Endothelial cell of umbilical vein (primary cell): ENCODE measurements around the gene SLC7A10. TPM values are rescaled to one million over a fixed set of nuclear protein-coding genes. Genes with fewer than 3 reads are reported as not detected.

Experiments used
- BruUV-seq: library from RNA; stranded (reverse); fragments of 400-500 nt; replicated peaks from 2 replicates; lab custom pipeline; 2021; lab: Mats Ljungman, UMichigan
- CTCF ChIA-PET: fragments of 300-600, 350-600 bp; sonication (Branson Sonifier 250); formaldehyde crosslinking; loops from one replicate; lab custom pipeline; 2021; ENCODE audit warnings: antibody characterized with exemption, inconsistent platforms; lab: Charles Lee
- POLR2A ChIA-PET: fragments of 300-600, 350-600 bp; sonication (Branson Sonifier 250); formaldehyde crosslinking; loops from one replicate; lab custom pipeline; 2021; ENCODE audit warnings: antibody characterized with exemption, inconsistent platforms; lab: Charles Lee
- DNase-seq: peaks from one replicate; pipeline ENCODE4 v3.0.0-alpha.2; 2011; ENCODE audit warnings: low read depth, low spot score
- FAIRE-seq: peaks from 2 replicates; lab custom pipeline; 2011; peaks lifted over from hg19 to GRCh38; lab: Jason Lieb, UNC
- H2AFZ ChIP-seq: 2 replicates; pipeline ENCODE4 v1.6.0; 2012; ENCODE audit warnings: low read depth, low read length, control low read depth, inconsistent platforms
- H3K27ac ChIP-seq: 2 replicates; pipeline ENCODE4 v1.5.1; 2011; ENCODE audit warnings: low read depth, mild to moderate bottlenecking, control low read depth, low read length, moderate library complexity; ENCODE audit not compliant: insufficient read depth
- H3K27me3 ChIP-seq, 2 experiments: 2 replicates each; pipeline versions ENCODE4 v1.6.0 to v1.6.1; 2011; ENCODE audit warnings: low read length in 2 of 2, mixed read lengths in 1 of 2; ENCODE audit not compliant: control insufficient read depth in 2 of 2, insufficient read depth in 2 of 2
- H3K36me3 ChIP-seq, 2 experiments: 2 replicates in 1 of 2; 3 replicates in 1 of 2; pipeline ENCODE4 v1.5.1; 2011; ENCODE audit warnings: low read length in 2 of 2, mild to moderate bottlenecking in 1 of 2, moderate library complexity in 1 of 2; ENCODE audit not compliant: control insufficient read depth in 2 of 2, insufficient read depth in 2 of 2; ENCODE audit errors: extremely low read depth in 1 of 2
- H3K4me1 ChIP-seq: 3 replicates; pipeline ENCODE4 v1.5.1; 2011; ENCODE audit warnings: mild to moderate bottlenecking, low read length; ENCODE audit not compliant: control insufficient read depth, insufficient read depth; ENCODE audit errors: extremely low read depth
- H3K4me2 ChIP-seq: 2 replicates; pipeline ENCODE4 v1.6.1; 2011; ENCODE audit warnings: low read length, control low read depth, mixed read lengths; ENCODE audit not compliant: insufficient read depth
- H3K4me3 ChIP-seq, 3 experiments: fragments of 200-600 bp in 1 of 3; sonication (generic), shearing (Covaris generic) in 1 of 3; replicated peaks in 1 of 3; 2 replicates each; pipeline ENCODE4 v1.5.1; 2011 to 2016; ENCODE audit warnings: control low read depth in 3 of 3, low read length in 3 of 3, mild to moderate bottlenecking in 2 of 3, inconsistent platforms in 1 of 3, low read depth in 1 of 3, moderate library complexity in 1 of 3; ENCODE audit not compliant: insufficient read depth in 1 of 3
- H3K79me2 ChIP-seq: 2 replicates; pipeline ENCODE4 v1.6.0; 2012; ENCODE audit warnings: low read length, inconsistent platforms; ENCODE audit not compliant: control insufficient read depth, insufficient read depth
- H3K9ac ChIP-seq: replicated peaks from 2 replicates; pipeline ENCODE3; 2011; ENCODE audit warnings: low read length, control low read depth; ENCODE audit not compliant: insufficient read depth; ENCODE audit errors: extremely low read depth
- H3K9me1 ChIP-seq: replicated peaks from 3 replicates; pipeline ENCODE4 v1.6.0; 2011; ENCODE audit warnings: mild to moderate bottlenecking, low read length; ENCODE audit not compliant: control insufficient read depth, insufficient read depth; ENCODE audit errors: extremely low read depth
- H3K9me3 ChIP-seq: replicated peaks from 2 replicates; pipeline ENCODE4 v1.5.1; 2012; ENCODE audit warnings: low read length, inconsistent platforms; ENCODE audit not compliant: control insufficient read depth, insufficient read depth
- H4K20me1 ChIP-seq: replicated peaks from 2 replicates; pipeline ENCODE3; 2011; ENCODE audit warnings: mild to moderate bottlenecking, low read length; ENCODE audit not compliant: control insufficient read depth, insufficient read depth; ENCODE audit errors: extremely low read depth
- JUN ChIP-seq: IDR thresholded peaks from 2 replicates; pipeline ENCODE4 v1.6.1; 2011; ENCODE audit warnings: borderline replicate concordance, low read depth; ENCODE audit not compliant: insufficient read length, insufficient read depth
- MYC ChIP-seq: IDR thresholded peaks from one replicate; pipeline ENCODE4 v1.6.1; 2011; ENCODE audit warnings: mild to moderate bottlenecking, low read depth, low read length
- POLR2A ChIP-seq: IDR thresholded peaks from 2 replicates; pipeline ENCODE4 v1.6.1; 2012; ENCODE audit warnings: low read depth, mild to moderate bottlenecking, control low read depth, low read length
- dilution Hi-C: fragments of 300-500 bp; cut with MboI; formaldehyde crosslinking; loops from one replicate; pipeline ENCODE4 v1.15.0; 2019; ENCODE audit warnings: low sequenced_read_pairs; ENCODE audit not compliant: extremely low pct_ligation_motif_present
- intact Hi-C: fragments of 100-400 bp; cut with micrococcal nuclease; formaldehyde crosslinking; loops from one replicate; pipeline ENCODE4 v1.10.0; 2022
- polyA plus RNA-seq, 4 experiments: library from polyadenylated mRNA; depleted of rRNA in 3 of 4; stranded (reverse) in 3 of 4; unstranded in 1 of 4; fragments of >200 nt; gene quantifications; 2 replicates each; pipeline versions ENCODE4 v1.2.1 to v1.2.3, GENCODE V29; 2011 to 2012; ENCODE audit warnings: missing spikeins in 1 of 4
- total RNA-seq: library from RNA; stranded (reverse); gene quantifications from 2 replicates; pipeline ENCODE4 v1.2.3, GENCODE V29; 2021
- TF ChIP-seq, protein P1 (sequence below): IDR thresholded peaks from 2 replicates; pipeline ENCODE4 v1.6.1; 2011; ENCODE audit not compliant: insufficient read depth, insufficient read length
- TF ChIP-seq, protein P2 (sequence below), 2 donors: IDR thresholded peaks; 1 replicate in 1 of 2; 2 replicates in 1 of 2; pipeline ENCODE4 v1.5.1; 2011; ENCODE audit warnings: low read length in 2 of 2, mild to moderate bottlenecking in 2 of 2, moderate library complexity in 2 of 2, control low read depth in 1 of 2, inconsistent platforms in 1 of 2, low read depth in 1 of 2; ENCODE audit not compliant: insufficient read depth in 1 of 2; ENCODE audit errors: extremely low read depth in 1 of 2

SLC7A10 gene
- total and polyA plus RNA-seq, 2 donors (not counting 3 experiments of a cell fraction or from before 2014, with no cell fraction given) = not detected

DNA sequence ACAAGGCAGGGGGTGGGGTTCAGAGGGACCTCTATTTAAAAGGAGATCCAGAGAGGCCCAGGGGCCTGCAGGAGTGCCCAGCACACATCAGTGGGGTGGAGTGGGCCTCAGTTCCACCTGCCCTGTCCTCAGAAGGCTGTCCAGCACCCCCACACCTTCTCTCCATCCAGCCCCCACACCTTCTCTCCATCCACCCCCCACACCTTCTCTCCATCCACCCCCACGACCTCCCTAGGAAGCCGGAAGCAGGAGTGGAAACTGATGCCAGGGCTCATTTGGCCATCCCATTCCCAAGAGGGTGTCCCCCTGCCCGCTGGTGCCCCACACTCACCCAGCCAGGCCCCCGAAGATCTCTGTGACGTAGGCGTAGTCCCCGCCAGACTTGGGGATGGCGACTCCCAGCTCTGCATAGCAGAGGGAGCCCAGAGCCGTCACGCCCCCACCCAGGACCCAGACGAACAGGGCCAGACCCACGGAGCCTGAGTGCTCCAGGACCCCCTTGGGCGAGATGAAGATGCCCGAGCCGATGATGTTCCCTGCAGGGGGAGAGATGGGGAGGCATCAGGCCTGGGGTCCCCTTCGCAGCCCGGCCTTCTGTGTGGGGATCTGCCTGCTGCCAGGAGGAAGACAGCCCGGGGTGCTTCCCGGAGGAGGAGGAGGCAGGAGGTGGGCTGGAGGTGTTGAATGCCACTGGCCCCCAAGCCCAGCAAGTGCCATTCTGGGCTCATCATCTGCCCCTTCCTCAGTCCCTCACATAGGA is 10.0 kb downstream of the SLC7A10 start:
- no TSS peak for BruUV-seq
- POLR2A ChIA-PET = no interaction called here
- FAIRE-seq (no peak), DNase-seq (no peak)
- Histone ChIP-seq H3K9me3 (no peaks in the 10 kb centered on the region), H3K4me2 (no peak overlapping the region), H3K4me1 (no peaks in the 10 kb centered on the region), H3K27ac (no peak overlapping the region), H3K9ac (no peak overlapping the region), H2AFZ (no peak overlapping the region), H3K9me1 (no peaks in the 10 kb centered on the region), H3K36me3 (no peaks in the 10 kb centered on the region), H3K4me3 (no peak overlapping the region), H3K27me3 (no peaks in the 10 kb centered on the region), H4K20me1 (no peaks in the 10 kb centered on the region), H3K79me2 (no peaks in the 10 kb centered on the region)
- dilution Hi-C loops = no loop called here
- intact Hi-C loops = no loop called here
- CTCF ChIA-PET = no interaction called here
- no peak for TF ChIP-seq MYC
- TF ChIP-seq, protein P1, sequence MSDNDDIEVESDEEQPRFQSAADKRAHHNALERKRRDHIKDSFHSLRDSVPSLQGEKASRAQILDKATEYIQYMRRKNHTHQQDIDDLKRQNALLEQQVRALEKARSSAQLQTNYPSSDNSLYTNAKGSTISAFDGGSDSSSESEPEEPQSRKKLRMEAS = no peak
- no peak for TF ChIP-seq JUN

DNA sequence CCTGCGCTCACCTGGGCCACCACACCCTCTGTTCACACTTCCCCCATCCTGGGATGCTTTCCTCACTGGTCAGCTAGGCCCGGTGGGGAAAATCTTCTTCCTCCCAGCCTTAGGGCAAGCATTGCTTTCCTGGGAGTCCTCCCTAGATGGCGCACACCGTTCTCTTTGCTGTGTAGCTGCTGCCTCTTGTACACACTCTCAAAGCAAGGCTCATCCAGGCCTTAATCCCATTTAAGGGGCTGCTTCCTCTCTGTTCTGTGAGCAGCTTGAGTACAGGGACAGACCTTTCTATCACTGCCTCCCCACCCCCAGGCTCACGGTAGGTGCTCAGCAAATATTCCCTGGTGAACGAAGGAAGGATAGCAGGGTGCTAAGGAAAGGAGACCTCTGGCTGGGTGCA is 11.1 kb downstream of the SLC7A10 start:
- no peak overlapping the region for H3K9ac ChIP-seq
- dilution Hi-C loops = no loop called here
- TF ChIP-seq, protein P2, sequence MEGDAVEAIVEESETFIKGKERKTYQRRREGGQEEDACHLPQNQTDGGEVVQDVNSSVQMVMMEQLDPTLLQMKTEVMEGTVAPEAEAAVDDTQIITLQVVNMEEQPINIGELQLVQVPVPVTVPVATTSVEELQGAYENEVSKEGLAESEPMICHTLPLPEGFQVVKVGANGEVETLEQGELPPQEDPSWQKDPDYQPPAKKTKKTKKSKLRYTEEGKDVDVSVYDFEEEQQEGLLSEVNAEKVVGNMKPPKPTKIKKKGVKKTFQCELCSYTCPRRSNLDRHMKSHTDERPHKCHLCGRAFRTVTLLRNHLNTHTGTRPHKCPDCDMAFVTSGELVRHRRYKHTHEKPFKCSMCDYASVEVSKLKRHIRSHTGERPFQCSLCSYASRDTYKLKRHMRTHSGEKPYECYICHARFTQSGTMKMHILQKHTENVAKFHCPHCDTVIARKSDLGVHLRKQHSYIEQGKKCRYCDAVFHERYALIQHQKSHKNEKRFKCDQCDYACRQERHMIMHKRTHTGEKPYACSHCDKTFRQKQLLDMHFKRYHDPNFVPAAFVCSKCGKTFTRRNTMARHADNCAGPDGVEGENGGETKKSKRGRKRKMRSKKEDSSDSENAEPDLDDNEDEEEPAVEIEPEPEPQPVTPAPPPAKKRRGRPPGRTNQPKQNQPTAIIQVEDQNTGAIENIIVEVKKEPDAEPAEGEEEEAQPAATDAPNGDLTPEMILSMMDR (IDR thresholded peaks at IDR 0.05; ENCODE audit: extremely low read depth in 1 of 2, insufficient read depth in 1 of 2, low read depth in 1 of 2, low read length in 2 of 2) = peak in 1 of 2 donors; percentile 11
- no peak for TF ChIP-seq POLR2A
- CTCF ChIA-PET = interaction anchor here (1.0 to 1.1 kb wide), 2 partner anchors 13 to 192 kb away, joined by 3 read pairs; no protein-coding TSS in a partner anchor
- H3K79me2 ChIP-seq = no peaks in the 10 kb centered on the region
- no peaks in the 10 kb centered on the region for H3K9me3 ChIP-seq
- H4K20me1 ChIP-seq = no peaks in the 10 kb centered on the region
- H3K4me1 ChIP-seq = no peaks in the 10 kb centered on the region
- BruUV-seq = no TSS peak
- FAIRE-seq (no peak), DNase-seq (no peak)
- POLR2A ChIA-PET = no interaction called here
- no peaks in the 10 kb centered on the region for H3K9me1 ChIP-seq
- H3K4me3 ChIP-seq = no peak overlapping the region
- H2AFZ ChIP-seq = no peak overlapping the region
- no peak overlapping the region for H3K4me2 ChIP-seq
- no peak overlapping the region for H3K27ac ChIP-seq
- H3K36me3 ChIP-seq = no peaks in the 10 kb centered on the region
- intact Hi-C loops = no loop called here
- no peaks in the 10 kb centered on the region for H3K27me3 ChIP-seq
